T-helper 1 cell treated with Interleukin-12 subunit alpha and Interleukin-12 subunit beta and Interleukin-4 antibody, amounts not matched to agents 30 μg/mL and 1 μg/mL, for 36 hours (primary cell): ENCODE data around the gene TSPAN14.

Experiments
- H3K27ac Mint-ChIP-seq: one replicate; pipeline ENCODE4 v1.8.0; 2021; ENCODE audit warnings: mild to moderate bottlenecking, mixed read lengths
- H3K27me3 Mint-ChIP-seq: one replicate; pipeline ENCODE4 v1.8.0; 2021; ENCODE audit warnings: low read depth, mixed read lengths
- H3K36me3 Mint-ChIP-seq: one replicate; pipeline ENCODE4 v1.8.0; 2021; ENCODE audit warnings: low read depth, mixed read lengths
- H3K4me1 Mint-ChIP-seq: one replicate; pipeline ENCODE4 v1.8.0; 2021; ENCODE audit warnings: low read depth, mixed read lengths
- H3K4me3 Mint-ChIP-seq: one replicate; pipeline ENCODE4 v1.8.0; 2021; ENCODE audit warnings: mild to moderate bottlenecking, moderate library complexity, mixed read lengths
- H3K9me3 Mint-ChIP-seq: one replicate; pipeline ENCODE4 v1.8.0; 2021; ENCODE audit warnings: mixed read lengths

The TSPAN14 gene

DNA sequence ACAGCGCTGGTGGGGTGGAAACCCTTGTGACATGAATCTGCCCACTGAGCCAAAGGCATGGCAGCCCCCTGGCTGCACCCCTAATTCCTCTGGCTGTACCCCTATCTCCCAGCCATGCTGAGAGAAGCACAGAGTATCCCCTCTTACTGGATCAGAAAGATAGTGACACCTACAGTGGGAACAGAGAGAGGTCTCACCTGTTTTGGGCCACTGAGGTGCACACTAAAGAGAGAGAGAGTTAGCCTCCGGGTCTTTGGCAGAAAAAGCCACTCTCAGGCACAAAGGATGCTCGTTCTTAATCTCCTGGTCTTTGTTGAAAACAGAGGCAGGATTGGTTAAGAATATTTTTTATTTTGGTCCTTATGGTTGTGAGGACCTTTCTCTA is 11.3 kb downstream of the TSPAN14 start:
- Mint-ChIP-seq H3K4me1 (peaks cover 82% of the 10 kb centered on the region), H3K4me3 (peak overlapping the region; percentile 84), H3K9me3 (no peaks in the 10 kb centered on the region), H3K27me3 (no peaks in the 10 kb centered on the region), H3K36me3 (peaks cover 44% of the 10 kb centered on the region), H3K27ac (peak overlapping the region; percentile 75)

DNA sequence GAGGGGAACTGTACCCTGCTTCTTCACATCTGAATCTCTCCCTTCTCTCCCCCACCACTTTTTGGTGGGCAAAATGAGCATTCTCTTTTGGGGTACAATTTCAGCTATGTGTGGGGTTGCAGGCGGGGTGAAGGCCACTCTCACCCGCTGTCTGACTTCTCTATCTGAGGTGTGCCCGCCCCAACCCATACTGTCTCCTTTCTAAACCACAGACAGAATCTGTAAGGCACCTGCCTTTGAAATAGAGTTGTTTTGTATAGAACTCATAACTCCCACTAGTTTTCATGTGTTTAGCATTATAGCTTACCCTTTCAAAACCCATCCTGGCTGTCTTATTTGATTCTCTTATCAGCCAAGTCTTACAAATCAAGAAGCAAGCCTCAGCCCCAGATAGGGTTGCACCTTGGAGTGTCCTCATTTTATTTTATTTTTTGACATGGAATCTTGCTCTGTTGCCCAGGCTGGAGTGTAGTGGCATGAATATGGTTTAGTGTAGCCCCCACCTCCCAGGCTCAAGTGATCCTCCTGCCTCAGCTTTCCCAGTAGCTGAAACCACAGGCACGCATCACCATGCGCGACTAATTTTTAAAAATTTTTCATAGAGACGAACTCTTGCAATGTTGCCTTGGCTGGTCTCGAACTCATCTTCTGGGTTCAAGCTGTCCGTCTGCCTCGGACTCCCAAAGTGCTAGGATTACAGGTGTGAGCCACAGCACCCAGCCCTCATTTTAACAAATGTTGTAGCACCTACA is 11.9 kb downstream of the TSPAN14 start:
- Mint-ChIP-seq H3K27ac (peak overlapping the region; percentile 88), H3K27me3 (no peaks in the 10 kb centered on the region), H3K4me3 (peak overlapping the region; percentile 84), H3K36me3 (peaks cover 43% of the 10 kb centered on the region), H3K4me1 (peaks cover 82% of the 10 kb centered on the region), H3K9me3 (no peaks in the 10 kb centered on the region)

DNA sequence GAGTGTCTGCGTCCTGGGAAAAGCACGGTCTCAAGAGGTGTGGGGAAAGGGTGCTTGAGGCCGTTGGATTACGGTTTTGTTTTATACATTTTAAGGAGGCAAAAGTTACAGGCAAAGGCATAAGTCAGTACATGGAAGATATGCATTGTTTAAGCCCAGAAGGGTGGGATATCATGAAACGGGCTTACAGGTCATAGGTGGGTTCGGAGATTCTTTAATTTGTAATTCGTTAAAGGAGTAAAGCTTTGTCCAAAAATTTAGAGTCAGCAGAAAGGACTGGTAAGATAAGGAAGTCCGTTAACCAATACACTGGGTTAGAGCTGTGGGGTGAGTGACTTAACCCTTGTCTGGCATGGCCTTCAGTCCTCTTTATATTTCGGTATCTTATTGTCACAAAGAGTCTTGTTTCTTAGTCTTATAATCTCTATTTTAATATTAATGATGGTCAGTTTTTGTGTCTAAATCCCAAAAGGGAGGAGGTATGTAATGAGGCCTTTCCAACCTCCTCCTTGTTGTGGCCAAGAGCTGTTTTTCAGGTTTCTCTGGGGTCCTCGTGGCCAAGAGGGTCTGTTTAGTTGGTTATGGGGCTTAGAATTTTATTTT is 12.7 kb downstream of the TSPAN14 start:
- H3K27ac Mint-ChIP-seq: peak overlapping the region; percentile 88
- H3K36me3 Mint-ChIP-seq: peaks cover 41% of the 10 kb centered on the region
- peaks cover 82% of the 10 kb centered on the region for H3K4me1 Mint-ChIP-seq
- no peaks in the 10 kb centered on the region for H3K9me3 Mint-ChIP-seq
- H3K4me3 Mint-ChIP-seq: peak overlapping the region; percentile 84
- no peaks in the 10 kb centered on the region for H3K27me3 Mint-ChIP-seq

DNA sequence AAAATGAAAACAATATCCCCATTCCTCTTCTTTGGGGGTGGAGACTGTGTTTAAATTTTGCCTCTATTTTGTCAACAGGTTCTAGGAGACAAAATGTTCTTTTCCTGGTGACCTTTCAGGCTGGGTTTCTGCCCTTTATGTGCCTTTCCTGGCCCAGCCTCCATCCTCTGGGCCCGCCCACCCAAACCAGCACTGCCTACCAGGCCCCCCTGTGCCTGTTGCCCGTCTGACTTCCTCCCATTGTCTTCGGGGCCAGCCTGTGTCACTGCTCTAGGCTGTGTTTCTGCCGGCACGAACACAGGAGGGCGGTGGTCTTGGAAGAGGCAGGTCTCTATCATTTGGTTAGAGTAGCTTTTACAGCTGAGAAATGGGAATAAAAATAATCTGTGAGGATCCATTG is 13.9 kb downstream of the TSPAN14 start:
- Mint-ChIP-seq H3K4me1 (peaks cover 84% of the 10 kb centered on the region), H3K27ac (peak overlapping the region; percentile 72), H3K36me3 (peaks cover 42% of the 10 kb centered on the region), H3K27me3 (no peaks in the 10 kb centered on the region), H3K4me3 (peak overlapping the region; percentile 64), H3K9me3 (no peaks in the 10 kb centered on the region)

DNA sequence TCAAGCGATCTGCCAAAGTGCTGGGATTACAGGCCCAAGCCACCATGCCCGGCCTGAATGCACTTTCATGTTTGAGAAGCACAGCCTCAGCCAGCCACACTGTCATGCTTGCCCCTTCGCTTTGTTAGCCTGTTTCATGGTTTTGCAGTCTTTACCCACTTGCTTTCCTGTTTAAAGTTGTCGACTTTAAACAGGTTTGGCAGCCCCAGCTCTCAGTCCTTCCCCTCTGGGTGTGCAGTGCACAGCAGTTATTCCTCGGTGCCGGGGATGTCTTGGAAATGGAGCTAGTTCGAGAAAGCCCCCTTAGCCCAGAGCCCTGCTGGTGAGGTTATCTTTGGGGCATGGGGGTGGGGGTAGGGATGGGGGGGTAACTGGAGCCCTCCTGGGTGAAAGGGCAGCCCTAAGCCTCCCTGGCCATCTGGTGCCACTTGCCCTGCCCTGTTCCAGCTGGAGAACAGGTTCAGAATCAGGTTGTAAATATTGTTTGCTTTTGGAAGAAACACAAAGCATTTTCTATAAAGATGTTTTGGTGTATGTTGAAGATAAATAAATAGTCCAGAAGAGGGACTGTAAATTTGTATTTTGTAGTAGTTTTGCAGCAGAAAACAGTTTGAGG is 14.8 kb downstream of the TSPAN14 start:
- peak overlapping the region; percentile 64 for H3K4me3 Mint-ChIP-seq
- peaks cover 84% of the 10 kb centered on the region for H3K4me1 Mint-ChIP-seq
- H3K36me3 Mint-ChIP-seq: peaks cover 42% of the 10 kb centered on the region
- peak overlapping the region; percentile 85 for H3K27ac Mint-ChIP-seq
- H3K27me3 Mint-ChIP-seq: no peaks in the 10 kb centered on the region
- H3K9me3 Mint-ChIP-seq: no peaks in the 10 kb centered on the region

DNA sequence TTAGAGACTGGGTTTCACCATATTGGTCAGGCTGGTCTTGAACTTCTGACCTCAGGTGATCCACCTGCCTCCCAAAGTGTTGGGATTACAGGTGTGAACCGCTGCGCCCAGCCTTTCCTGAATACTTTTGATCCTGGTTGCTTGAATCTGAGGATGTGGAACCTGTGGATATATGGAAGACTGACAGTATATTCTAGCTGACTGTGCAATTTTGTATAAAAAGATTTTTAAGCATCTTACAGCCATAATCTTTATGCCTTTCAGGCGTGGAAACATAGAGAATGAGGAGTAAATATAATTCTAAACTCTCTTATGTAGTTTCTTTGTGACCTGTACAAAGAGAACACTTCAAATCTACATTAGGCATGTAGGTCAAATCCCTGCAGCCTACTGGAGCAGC is 16.2 kb downstream of the TSPAN14 start:
- Mint-ChIP-seq H3K4me3 (no peak overlapping the region), H3K9me3 (no peaks in the 10 kb centered on the region), H3K36me3 (peaks cover 50% of the 10 kb centered on the region), H3K4me1 (peaks cover 88% of the 10 kb centered on the region), H3K27ac (no peak overlapping the region), H3K27me3 (no peaks in the 10 kb centered on the region)

DNA sequence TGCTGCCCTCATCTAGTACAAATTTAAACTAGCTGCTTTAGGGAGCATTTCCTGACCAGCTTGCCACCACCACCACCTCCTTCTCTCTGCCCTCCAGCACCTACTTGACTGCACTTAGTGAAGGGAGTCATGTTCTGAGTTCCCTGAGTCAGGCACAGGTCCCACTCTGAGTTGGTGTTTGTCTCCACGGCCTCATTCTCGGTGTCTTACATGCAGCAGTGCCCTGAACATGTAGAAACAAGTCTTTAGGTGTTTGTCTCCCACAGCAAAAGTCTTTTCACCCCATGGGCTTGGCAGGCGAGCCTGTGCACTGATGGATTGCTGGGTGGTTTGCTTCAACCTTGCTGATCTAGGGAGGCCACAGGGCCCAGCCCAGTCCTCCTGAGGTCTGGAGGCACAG is 16.9 kb downstream of the TSPAN14 start:
- peak overlapping the region; percentile 65 for H3K4me3 Mint-ChIP-seq
- H3K27ac Mint-ChIP-seq: peak overlapping the region; percentile 88
- H3K36me3 Mint-ChIP-seq: peaks cover 49% of the 10 kb centered on the region
- no peaks in the 10 kb centered on the region for H3K27me3 Mint-ChIP-seq
- no peaks in the 10 kb centered on the region for H3K9me3 Mint-ChIP-seq
- peaks cover 87% of the 10 kb centered on the region for H3K4me1 Mint-ChIP-seq

DNA sequence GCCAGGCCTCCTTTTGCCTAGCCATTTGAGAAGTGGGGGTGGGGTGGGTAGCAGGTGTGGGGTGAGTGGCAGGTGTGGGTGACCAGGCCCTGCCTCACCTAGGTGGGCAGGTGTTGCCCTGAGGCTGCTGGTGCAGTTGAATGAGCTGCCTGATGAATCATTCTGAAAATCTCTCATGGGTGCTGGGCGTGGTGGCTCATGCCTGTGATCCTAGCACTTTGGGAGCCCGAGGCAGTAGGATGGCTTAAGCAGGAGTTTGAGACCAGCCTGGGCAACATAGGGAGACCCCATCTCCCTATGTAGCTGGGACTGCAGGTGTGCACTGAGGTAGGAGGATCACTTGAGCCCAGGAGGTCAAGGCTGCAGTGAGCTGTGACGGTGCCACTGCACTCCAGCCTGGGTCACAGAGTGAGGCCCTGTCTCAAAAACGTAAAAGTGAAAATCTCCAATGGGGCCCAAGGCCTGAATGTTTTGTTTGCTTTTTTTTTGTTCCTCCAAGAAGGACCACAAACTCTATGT is 17.7 kb downstream of the TSPAN14 start:
- Mint-ChIP-seq H3K27ac (peak overlapping the region; percentile 88), H3K36me3 (peaks cover 46% of the 10 kb centered on the region), H3K4me3 (peak overlapping the region; percentile 73), H3K27me3 (no peaks in the 10 kb centered on the region), H3K9me3 (no peaks in the 10 kb centered on the region), H3K4me1 (peaks cover 80% of the 10 kb centered on the region)

DNA sequence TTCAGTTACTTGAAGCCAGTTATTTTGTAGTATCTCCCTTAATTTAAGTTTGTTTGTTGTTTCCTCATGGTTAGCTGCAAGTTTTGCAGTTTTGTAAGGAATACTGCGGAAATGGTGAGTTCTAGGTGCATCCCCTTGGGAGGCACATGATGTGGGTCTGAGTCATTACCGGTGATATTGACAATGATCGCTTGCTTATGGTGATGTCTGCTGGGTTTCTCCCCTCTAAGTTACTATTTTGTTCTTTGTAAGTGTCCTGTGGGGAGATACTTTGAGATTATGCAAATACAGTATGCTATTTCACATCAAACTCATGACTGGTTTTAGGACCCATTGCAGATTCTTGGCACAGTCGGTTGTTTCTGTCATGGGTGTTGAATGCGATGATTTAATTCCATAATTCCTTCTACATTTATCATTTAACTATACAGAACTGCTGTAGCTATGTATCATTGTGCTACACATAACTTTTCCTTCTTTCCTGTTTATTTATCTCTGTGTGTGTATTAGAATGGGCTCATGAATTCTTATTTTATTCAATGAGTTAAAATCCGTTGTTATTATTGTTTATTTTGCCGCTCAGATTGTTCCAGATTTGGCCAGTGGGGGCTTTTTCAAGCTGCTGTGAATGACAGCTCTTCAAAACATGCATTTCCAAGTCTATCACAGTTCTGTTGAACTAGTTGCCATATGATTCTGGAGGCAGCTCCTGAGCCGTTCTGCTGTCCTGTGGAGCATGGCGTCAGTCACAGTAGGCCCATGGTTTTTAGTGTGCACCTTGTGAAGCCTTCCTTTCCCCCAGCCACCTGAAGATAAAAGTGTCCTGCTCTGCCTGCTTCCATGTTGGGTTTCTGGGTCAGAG is 18.4 kb downstream of the TSPAN14 start:
- peak overlapping the region; percentile 73 for H3K4me3 Mint-ChIP-seq
- H3K4me1 Mint-ChIP-seq: peaks cover 79% of the 10 kb centered on the region
- peaks cover 3% of the 10 kb centered on the region for H3K9me3 Mint-ChIP-seq
- peaks cover 52% of the 10 kb centered on the region for H3K36me3 Mint-ChIP-seq
- peak overlapping the region; percentile 88 for H3K27ac Mint-ChIP-seq
- no peaks in the 10 kb centered on the region for H3K27me3 Mint-ChIP-seq

DNA sequence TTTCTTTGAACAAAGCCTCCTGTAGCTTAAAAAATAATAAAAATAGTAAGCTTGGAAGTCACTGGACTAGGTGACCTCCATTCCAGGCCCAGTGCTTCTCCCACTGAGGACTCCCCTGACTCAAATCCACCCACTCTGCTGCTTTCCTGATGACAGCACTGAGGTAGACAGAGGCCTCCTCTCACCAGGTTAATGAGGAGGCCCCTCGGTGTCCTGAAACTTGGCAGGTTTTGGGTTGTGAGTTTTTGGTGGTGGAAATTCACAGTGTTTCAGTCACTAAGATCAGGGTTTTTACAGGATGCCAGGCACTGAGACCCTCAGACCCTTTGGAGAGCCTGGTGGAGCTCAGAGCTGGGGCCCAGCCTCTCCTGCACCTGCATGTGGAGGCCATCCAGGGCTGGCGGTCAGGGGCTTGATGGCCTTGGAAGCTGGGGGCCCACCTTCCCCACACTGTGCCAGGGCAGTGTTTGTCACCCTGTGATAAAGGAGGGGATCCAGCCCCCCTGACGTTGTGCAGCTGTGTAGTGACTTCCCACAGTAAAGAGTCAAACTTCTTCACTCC is 19.1 kb downstream of the TSPAN14 start:
- Mint-ChIP-seq H3K4me3 (peak overlapping the region; percentile 73), H3K4me1 (peaks cover 78% of the 10 kb centered on the region), H3K27ac (peak overlapping the region; percentile 88), H3K27me3 (no peaks in the 10 kb centered on the region), H3K36me3 (peaks cover 56% of the 10 kb centered on the region), H3K9me3 (peaks cover 8% of the 10 kb centered on the region)

DNA sequence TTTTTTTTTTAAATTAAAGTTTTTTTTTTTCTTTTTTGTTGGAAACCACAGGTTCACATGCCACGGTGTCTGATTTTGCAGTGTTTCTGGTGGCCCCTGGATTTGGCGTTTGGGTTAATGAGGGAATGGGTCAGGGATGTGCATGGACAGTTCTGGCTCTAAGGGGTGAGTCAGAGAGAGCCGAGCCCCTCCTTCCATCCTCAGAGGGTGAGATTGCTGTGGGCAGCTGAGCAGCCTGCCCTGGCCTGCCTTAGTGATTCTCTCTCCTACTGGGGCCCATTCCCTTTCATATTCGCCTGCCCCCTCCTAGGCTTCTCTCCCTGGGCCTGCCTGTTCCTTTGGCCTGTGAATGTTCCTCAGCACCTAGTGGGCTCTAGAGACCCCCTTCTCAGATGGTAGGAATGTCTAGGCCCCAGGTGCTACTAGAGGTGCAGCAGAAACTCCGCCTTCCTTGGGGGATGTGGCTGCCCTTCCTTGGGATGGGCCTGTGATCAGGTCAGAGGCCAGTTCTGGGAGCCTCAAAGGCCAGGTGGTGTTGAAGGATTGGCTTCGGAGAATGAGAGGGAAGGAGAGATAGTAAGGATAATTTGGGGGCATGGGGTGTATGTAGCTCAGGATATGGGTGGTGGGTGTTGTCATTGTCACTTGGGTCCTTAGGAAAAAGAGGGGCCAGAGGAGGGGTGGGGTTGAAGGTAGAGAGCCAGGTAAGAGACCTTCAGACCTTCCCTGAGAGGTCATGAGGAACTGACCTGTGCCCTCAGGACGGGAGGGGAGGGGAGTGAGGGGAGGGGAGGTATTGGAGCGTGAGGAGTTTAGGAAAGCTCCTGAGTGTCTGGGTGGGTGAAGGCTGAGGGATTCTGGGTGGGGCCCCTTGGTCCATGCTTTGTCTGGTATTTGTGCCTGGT is 19.8 kb downstream of the TSPAN14 start:
- H3K27ac Mint-ChIP-seq: peak overlapping the region; percentile 82
- H3K27me3 Mint-ChIP-seq: no peaks in the 10 kb centered on the region
- H3K4me3 Mint-ChIP-seq: peak overlapping the region; percentile 42
- H3K36me3 Mint-ChIP-seq: peaks cover 56% of the 10 kb centered on the region
- H3K4me1 Mint-ChIP-seq: peaks cover 72% of the 10 kb centered on the region
- peaks cover 10% of the 10 kb centered on the region for H3K9me3 Mint-ChIP-seq

DNA sequence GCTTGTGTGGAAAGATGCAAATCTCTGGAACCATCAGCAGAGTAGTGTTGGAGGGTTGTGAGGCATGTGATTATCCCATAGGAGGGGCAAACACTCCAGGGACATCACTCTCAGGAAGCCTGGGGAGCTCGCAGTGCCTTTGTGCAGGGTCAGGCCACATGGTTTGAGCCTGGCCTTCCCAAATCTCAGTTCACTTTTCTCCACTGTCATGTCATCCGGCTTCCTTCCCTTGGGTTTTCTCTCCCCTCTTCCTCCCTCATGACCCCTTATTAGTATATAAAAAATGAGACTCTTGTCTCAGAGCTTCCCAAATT is 20.4 kb downstream of the TSPAN14 start:
- H3K9me3 Mint-ChIP-seq: peaks cover 10% of the 10 kb centered on the region
- peaks cover 56% of the 10 kb centered on the region for H3K36me3 Mint-ChIP-seq
- peaks cover 67% of the 10 kb centered on the region for H3K4me1 Mint-ChIP-seq
- no peaks in the 10 kb centered on the region for H3K27me3 Mint-ChIP-seq
- peak overlapping the region; percentile 82 for H3K27ac Mint-ChIP-seq
- H3K4me3 Mint-ChIP-seq: no peak overlapping the region

DNA sequence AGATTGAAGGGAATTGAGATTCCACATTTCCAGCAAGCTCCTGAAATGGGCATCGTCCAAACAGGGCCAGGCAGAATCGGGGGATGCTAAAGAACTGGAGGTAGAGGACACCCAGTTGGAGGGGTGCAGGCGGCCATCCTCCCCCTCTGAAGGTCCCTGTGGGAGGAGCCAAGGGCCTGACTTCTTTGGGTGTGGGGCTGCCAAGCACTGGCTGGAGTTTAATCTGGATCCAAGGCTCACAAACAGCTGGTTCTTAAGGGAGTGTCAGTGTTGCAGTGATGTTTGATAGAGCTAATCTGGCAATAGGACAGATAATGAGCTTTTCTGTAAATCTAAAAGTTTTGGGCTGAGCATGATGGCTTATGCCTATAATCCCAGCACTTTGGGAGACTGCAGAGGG is 20.8 kb downstream of the TSPAN14 start:
- Mint-ChIP-seq H3K27me3 (no peaks in the 10 kb centered on the region), H3K27ac (no peak overlapping the region), H3K4me3 (no peak overlapping the region), H3K4me1 (peaks cover 64% of the 10 kb centered on the region), H3K36me3 (peaks cover 55% of the 10 kb centered on the region), H3K9me3 (peaks cover 10% of the 10 kb centered on the region)
